SK-N-SH (cell line): ENCODE measurements around the gene TCEAL7. TPM values are rescaled to one million over a fixed set of nuclear protein-coding genes. Genes with fewer than 3 reads are reported as not detected.

Source experiments
- CTCF ChIA-PET: fragments of 300-600, 350-600 bp; formaldehyde crosslinking; extraction: SDS; loops from one replicate; lab custom pipeline; 2021; lab: Yijun Ruan, JAX
- POLR2A ChIA-PET: fragments of 350-600 bp; sonication (Branson Sonifier 250); formaldehyde crosslinking; extraction: SDS; loops from one replicate; lab custom pipeline; 2020; ENCODE audit warnings: antibody characterized with exemption, inconsistent platforms; lab: Yijun Ruan, JAX
- DNase-seq: peaks from one replicate; pipeline ENCODE4 v3.0.0; 2012
- H2AFZ ChIP-seq: fragments of 200-600 bp; sonication (generic); 2 replicates; pipeline ENCODE4 v1.8.1; 2016; ENCODE audit warnings: antibody characterized with exemption, mild to moderate bottlenecking, low read depth
- H3F3A ChIP-seq: fragments of 200-600 bp; sonication (generic); replicated peaks from 2 replicates; pipeline ENCODE3; 2016; ENCODE audit warnings: antibody characterized with exemption, mild to moderate bottlenecking; ENCODE audit not compliant: insufficient read depth
- H3K27ac ChIP-seq, 2 experiments: fragments of 200-500 bp in 1 of 2; fragments of 200-600 bp in 1 of 2; sonication (Bioruptor generic) in 1 of 2; sonication (generic), shearing (Covaris generic) in 1 of 2; 2 replicates each; pipeline versions ENCODE4 v1.5.1 to v1.6.1; 2014 to 2016; ENCODE audit warnings: low read depth in 2 of 2, inconsistent platforms in 1 of 2, low read length in 1 of 2, mild to moderate bottlenecking in 1 of 2, mixed read lengths in 1 of 2
- H3K27me3 ChIP-seq: fragments of 200-600 bp; sonication (generic), shearing (Covaris generic); 2 replicates; pipeline ENCODE4 v1.6.1; 2016; ENCODE audit warnings: mixed run types; ENCODE audit not compliant: insufficient read depth
- H3K36me3 ChIP-seq, 2 experiments: fragments of 200-500 bp in 1 of 2; fragments of 200-600 bp in 1 of 2; sonication (Bioruptor generic) in 1 of 2; sonication (generic) in 1 of 2; replicated peaks in 1 of 2; 2 replicates each; pipeline versions ENCODE3 to v1.5.1; 2014 to 2016; ENCODE audit warnings: low read length in 1 of 2, mild to moderate bottlenecking in 1 of 2; ENCODE audit not compliant: insufficient read depth in 2 of 2, control insufficient read depth in 1 of 2
- H3K4me1 ChIP-seq, 2 experiments: fragments of 200-500 bp in 1 of 2; fragments of 200-600 bp in 1 of 2; sonication (Bioruptor generic) in 1 of 2; sonication (generic), shearing (Covaris generic) in 1 of 2; 2 replicates each; pipeline versions ENCODE4 v1.5.1 to v1.6.1; 2014 to 2016; ENCODE audit warnings: low read depth in 1 of 2, low read length in 1 of 2, mixed run types in 1 of 2; ENCODE audit not compliant: insufficient read depth in 2 of 2, control insufficient read depth in 1 of 2
- H3K4me2 ChIP-seq: fragments of 200-600 bp; sonication (generic), shearing (Covaris generic); 2 replicates; pipeline ENCODE4 v1.6.1; 2017; ENCODE audit warnings: mixed run types
- H3K4me3 ChIP-seq, 2 experiments: fragments of 200-500 bp in 1 of 2; fragments of 200-600 bp in 1 of 2; sonication (Bioruptor generic) in 1 of 2; sonication (generic), shearing (Covaris generic) in 1 of 2; 2 replicates each; pipeline versions ENCODE4 v1.5.1 to v1.8.1; 2014 to 2016; ENCODE audit warnings: low read depth in 2 of 2, inconsistent platforms in 1 of 2, low read length in 1 of 2, mild to moderate bottlenecking in 1 of 2, mixed read lengths in 1 of 2, moderate library complexity in 1 of 2
- H3K79me2 ChIP-seq: fragments of 200-600 bp; sonication (generic); 2 replicates; pipeline ENCODE4 v1.8.1; 2017; ENCODE audit warnings: mild to moderate bottlenecking; ENCODE audit not compliant: insufficient read depth
- H3K9ac ChIP-seq: fragments of 200-600 bp; sonication (generic); 2 replicates; pipeline ENCODE4 v1.6.1; 2017; ENCODE audit warnings: mixed run types
- H3K9me2 ChIP-seq: fragments of 200-600 bp; sonication (generic); 2 replicates; pipeline ENCODE4 v1.6.1; 2017; ENCODE audit warnings: mixed run types
- H3K9me3 ChIP-seq: fragments of 200-600 bp; sonication (generic); 2 replicates; pipeline ENCODE4 v1.6.1; 2017; ENCODE audit warnings: mixed run types, mild to moderate bottlenecking, moderate library complexity
- H4K20me1 ChIP-seq: fragments of 200-600 bp; sonication (generic); 2 replicates; pipeline ENCODE4 v1.6.1; 2017; ENCODE audit warnings: mild to moderate bottlenecking, mixed run types; ENCODE audit not compliant: insufficient read depth
- FOSL2 ChIP-seq: IDR thresholded peaks from 2 replicates; pipeline ENCODE4 v1.4.0; 2012; ENCODE audit warnings: low read depth, mild to moderate bottlenecking, moderate library complexity, borderline replicate concordance
- FOXJ3 ChIP-seq: sonication (generic); formaldehyde crosslinking; IDR thresholded peaks from 2 replicates; pipeline ENCODE4 v1.5.1; 2020; ENCODE audit warnings: mild to moderate bottlenecking, missing genetic modification reagents
- FOXM1 ChIP-seq: IDR thresholded peaks from 2 replicates; pipeline ENCODE4 v1.4.0; 2012; ENCODE audit warnings: low read depth, mild to moderate bottlenecking
- GABPA ChIP-seq: IDR thresholded peaks from 2 replicates; pipeline ENCODE4 v1.4.0; 2012; ENCODE audit warnings: low read depth, mild to moderate bottlenecking
- JUND ChIP-seq: IDR thresholded peaks from 2 replicates; pipeline ENCODE4 v1.4.0; 2012
- MXI1 ChIP-seq: IDR thresholded peaks from 2 replicates; pipeline ENCODE4 v1.6.1; 2012; ENCODE audit warnings: mild to moderate bottlenecking, low read depth, low read length, improper control_type of control experiment
- NFIC ChIP-seq: IDR thresholded peaks from 2 replicates; pipeline ENCODE4 v1.4.0; 2012; ENCODE audit warnings: borderline replicate concordance
- POLR2AphosphoS5 ChIP-seq: IDR thresholded peaks from 2 replicates; pipeline ENCODE4 v1.6.1; 2012; ENCODE audit warnings: low read depth, low read length
- RFX5 ChIP-seq: IDR thresholded peaks from 2 replicates; pipeline ENCODE4 v1.6.1; 2012; ENCODE audit warnings: mild to moderate bottlenecking, improper control_type of control experiment, low read length
- TAF1 ChIP-seq: IDR thresholded peaks from 2 replicates; pipeline ENCODE4 v1.6.1; 2012; ENCODE audit warnings: low read depth, mild to moderate bottlenecking, low read length, moderate library complexity, borderline replicate concordance
- WGBS: methylation state at CpG from one replicate; pipeline ENCODE4 v1.1.6; 2017; ENCODE audit warnings: low lambda C conversion rate; 5-methylcytosine and 5-hydroxymethylcytosine counted together
- polyA plus RNA-seq, 3 experiments: library from polyadenylated mRNA; depleted of rRNA; stranded (reverse); fragments of >200 nt; gene quantifications; 2 replicates each; pipeline ENCODE4 v1.2.3, GENCODE V29; 2012
- TF ChIP-seq, protein P1 (sequence below): IDR thresholded peaks from 2 replicates; pipeline ENCODE4 v1.6.1; 2012; ENCODE audit warnings: mild to moderate bottlenecking, low read depth, low read length, moderate library complexity
- TF ChIP-seq, protein P2 (sequence below): fragments of 200-600 bp; sonication (generic); IDR thresholded peaks from 2 replicates; pipeline ENCODE4 v1.6.1; 2017; ENCODE audit warnings: antibody characterized with exemption, mild to moderate bottlenecking, moderate library complexity

Gene TCEAL7
- polyA plus RNA-seq, 1 of the 3 experiments (the other 2 are of a cell fraction): 20.2 TPM

DNA sequence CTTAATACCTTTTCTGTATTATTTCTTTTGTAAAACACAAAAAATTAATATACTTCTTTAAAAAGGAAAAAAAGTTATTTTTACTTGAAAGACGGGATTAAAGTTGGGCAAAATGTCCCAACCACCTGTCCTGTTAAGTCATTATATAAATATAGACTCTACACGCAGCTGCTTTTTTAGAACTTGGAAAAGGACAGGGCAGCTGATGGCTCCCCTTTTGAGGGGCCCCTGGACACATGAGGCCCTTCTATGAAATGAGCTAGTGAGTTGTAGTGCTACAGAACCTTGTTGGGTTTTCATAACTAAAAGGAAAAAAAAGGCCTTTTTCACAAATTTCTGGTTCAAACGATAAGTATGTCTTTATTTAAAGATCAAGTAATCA, 18.6 kb upstream of the TCEAL7 start:
- Histone ChIP-seq H3K9ac (no peak overlapping the region), H3K36me3 (no peaks in the 10 kb centered on the region), H3K4me3 (peak overlapping the region in 1 of 2 experiments; percentile 62; a peak in 2 of 4 replicates), H3F3A (no peaks in the 10 kb centered on the region), H3K27ac (no peak overlapping the region), H4K20me1 (no peaks in the 10 kb centered on the region), H3K9me3 (no peaks in the 10 kb centered on the region), H3K4me2 (no peak overlapping the region), H3K4me1 (peaks cover 0 to 3% of the 10 kb centered on the region in 2 experiments; a peak in 1 of 4 replicates), H3K79me2 (no peaks in the 10 kb centered on the region), H3K27me3 (peaks cover 4% of the 10 kb centered on the region), H3K9me2 (no peaks in the 10 kb centered on the region), H2AFZ (peak overlapping the region; percentile 81; the same call in 1 of the 2 replicates)
- ChIA-PET POLR2A (interaction anchor here (2.0 kb wide), 1 partner anchor 18 kb away, joined by 6 read pairs; the partner anchor contains the start of gene TCEAL7), CTCF (no interaction called here)
- TF ChIP-seq MXI1 (no peak), NFIC (no peak), TAF1 (no peak), FOSL2 (no peak), FOXM1 (no peak), FOXJ3 (CRISPR knock-in tag) (no peak), RFX5 (no peak), POLR2AphosphoS5 (no peak)
- TF ChIP-seq, protein P1, sequence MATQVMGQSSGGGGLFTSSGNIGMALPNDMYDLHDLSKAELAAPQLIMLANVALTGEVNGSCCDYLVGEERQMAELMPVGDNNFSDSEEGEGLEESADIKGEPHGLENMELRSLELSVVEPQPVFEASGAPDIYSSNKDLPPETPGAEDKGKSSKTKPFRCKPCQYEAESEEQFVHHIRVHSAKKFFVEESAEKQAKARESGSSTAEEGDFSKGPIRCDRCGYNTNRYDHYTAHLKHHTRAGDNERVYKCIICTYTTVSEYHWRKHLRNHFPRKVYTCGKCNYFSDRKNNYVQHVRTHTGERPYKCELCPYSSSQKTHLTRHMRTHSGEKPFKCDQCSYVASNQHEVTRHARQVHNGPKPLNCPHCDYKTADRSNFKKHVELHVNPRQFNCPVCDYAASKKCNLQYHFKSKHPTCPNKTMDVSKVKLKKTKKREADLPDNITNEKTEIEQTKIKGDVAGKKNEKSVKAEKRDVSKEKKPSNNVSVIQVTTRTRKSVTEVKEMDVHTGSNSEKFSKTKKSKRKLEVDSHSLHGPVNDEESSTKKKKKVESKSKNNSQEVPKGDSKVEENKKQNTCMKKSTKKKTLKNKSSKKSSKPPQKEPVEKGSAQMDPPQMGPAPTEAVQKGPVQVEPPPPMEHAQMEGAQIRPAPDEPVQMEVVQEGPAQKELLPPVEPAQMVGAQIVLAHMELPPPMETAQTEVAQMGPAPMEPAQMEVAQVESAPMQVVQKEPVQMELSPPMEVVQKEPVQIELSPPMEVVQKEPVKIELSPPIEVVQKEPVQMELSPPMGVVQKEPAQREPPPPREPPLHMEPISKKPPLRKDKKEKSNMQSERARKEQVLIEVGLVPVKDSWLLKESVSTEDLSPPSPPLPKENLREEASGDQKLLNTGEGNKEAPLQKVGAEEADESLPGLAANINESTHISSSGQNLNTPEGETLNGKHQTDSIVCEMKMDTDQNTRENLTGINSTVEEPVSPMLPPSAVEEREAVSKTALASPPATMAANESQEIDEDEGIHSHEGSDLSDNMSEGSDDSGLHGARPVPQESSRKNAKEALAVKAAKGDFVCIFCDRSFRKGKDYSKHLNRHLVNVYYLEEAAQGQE: no peak
- TF ChIP-seq, protein P2, sequence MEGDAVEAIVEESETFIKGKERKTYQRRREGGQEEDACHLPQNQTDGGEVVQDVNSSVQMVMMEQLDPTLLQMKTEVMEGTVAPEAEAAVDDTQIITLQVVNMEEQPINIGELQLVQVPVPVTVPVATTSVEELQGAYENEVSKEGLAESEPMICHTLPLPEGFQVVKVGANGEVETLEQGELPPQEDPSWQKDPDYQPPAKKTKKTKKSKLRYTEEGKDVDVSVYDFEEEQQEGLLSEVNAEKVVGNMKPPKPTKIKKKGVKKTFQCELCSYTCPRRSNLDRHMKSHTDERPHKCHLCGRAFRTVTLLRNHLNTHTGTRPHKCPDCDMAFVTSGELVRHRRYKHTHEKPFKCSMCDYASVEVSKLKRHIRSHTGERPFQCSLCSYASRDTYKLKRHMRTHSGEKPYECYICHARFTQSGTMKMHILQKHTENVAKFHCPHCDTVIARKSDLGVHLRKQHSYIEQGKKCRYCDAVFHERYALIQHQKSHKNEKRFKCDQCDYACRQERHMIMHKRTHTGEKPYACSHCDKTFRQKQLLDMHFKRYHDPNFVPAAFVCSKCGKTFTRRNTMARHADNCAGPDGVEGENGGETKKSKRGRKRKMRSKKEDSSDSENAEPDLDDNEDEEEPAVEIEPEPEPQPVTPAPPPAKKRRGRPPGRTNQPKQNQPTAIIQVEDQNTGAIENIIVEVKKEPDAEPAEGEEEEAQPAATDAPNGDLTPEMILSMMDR: no peak
- no peak for DNase-seq
- WGBS: 43% methylated on average over 3 of the region's 3 CpGs

DNA sequence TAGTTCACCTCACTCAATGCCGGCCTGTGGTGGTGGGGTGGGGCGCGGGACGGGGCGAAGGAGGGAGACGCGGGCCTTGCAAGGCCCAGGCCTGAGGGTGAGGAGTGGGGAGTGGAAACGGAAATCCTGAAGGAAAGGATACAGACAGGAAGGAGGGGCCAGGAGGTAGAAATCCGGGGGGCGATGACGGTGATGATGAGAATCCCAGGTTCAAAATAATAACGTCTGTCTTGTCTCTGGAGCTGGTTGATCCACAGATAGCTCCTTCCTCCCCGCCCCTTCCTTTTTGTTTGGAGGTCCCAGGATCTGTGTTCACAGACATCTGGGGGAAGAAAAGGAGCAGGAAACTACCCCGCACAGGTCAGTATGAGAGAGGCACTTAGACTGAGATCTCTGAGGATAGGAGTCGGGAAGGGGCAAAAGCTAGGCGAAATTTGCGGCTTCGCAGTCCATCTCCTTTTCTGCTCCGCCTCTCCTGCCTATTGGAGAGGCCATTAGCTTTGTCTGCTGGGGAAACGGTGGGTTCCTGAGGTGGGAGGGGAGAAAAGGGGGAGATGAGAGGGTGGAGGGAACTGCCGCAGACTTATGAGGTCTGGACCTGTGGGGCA, 746 bp downstream of the TCEAL7 start:
- Histone ChIP-seq H2AFZ (peak overlapping the region; percentile 86), H4K20me1 (no peaks in the 10 kb centered on the region), H3K4me2 (peak overlapping the region; percentile 65), H3F3A (no peaks in the 10 kb centered on the region), H3K9me3 (no peaks in the 10 kb centered on the region), H3K27me3 (no peaks in the 10 kb centered on the region; the same call in 1 of the 2 replicates), H3K79me2 (no peaks in the 10 kb centered on the region), H3K9ac (peak overlapping the region; percentile 55), H3K36me3 (peaks cover 6 to 9% of the 10 kb centered on the region in 2 experiments), H3K4me3 (peak overlapping the region; percentile 42 to 54), H3K9me2 (no peaks in the 10 kb centered on the region), H3K27ac (peak overlapping the region; percentile 59 to 84; a peak in 3 of 4 replicates), H3K4me1 (no peaks in the 10 kb centered on the region)
- WGBS: 17% methylated on average over 21 of the region's 21 CpGs
- DNase-seq: peak; percentile 56
- ChIA-PET POLR2A (interaction anchor here (0.6 to 2.5 kb wide), 6 partner anchors 11 to 76 kb away, joined by 3 to 14 read pairs (median 8); partner anchors contain the start of genes BEX2, BEX3, TCEAL8 and TCEAL9), CTCF (interaction anchor here (1.0 to 1.2 kb wide), 2 partner anchors 13 to 116 kb away, joined by 3 read pairs; no protein-coding TSS in a partner anchor)
- TF ChIP-seq JUND (no peak), GABPA (peak; percentile 29; the same call in 1 of the 2 replicates)
